DMS79 (cell line): ENCODE measurements around the gene TRIM14.
"Not testable (repeated sequence)": the region's sequence is repeated elsewhere in the genome, so short reads cannot be mapped to it uniquely, and the experiment has no call there.

Experiments used
- DNase-seq: peaks from one replicate; lab custom pipeline; 2025; lab: John Stamatoyannopoulos, UW

Gene TRIM14

DNA sequence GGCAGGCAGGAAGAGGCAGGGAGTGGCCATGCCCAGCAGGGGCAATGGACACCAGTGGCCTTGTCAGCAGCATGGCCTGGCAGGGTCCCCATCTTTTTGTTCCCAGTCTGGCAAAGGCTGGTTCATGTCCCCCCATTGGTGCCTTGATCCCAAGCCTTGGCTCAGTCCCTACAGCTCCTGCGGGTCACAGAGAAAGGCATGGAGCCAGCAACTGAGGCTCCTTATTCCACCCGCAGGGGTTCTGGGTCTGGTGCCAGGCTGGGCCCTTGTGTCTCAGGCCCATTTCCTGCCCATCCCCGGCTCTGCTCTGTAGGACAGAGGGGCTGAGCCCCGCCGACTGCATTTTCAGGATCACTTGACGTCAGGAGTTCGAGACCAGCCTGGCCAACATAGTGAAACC is 14.0 kb downstream of the TRIM14 start:
- no peak for DNase-seq

DNA sequence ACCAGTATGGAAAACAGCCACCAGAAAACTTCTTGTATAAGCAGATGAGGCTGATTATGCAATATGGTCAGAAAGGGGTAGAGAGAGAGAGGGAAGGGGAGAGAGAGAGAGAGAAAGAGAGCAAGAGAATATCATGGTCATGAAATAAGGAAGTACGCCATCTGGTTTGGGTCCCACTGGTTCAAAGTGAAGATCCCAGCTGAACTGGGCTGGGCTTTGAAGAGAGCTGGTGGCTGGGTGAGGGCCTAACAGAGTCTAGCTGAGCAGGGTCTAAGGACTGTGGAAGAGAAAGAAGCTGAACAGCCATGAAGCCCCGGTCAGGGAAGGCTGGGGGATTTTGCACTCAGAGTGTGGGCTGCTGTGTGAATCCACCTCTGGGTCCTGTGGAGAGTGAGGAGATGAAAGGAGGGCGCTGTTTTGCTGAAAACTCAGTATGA is 14.6 kb downstream of the TRIM14 start:
- no peak for DNase-seq

DNA sequence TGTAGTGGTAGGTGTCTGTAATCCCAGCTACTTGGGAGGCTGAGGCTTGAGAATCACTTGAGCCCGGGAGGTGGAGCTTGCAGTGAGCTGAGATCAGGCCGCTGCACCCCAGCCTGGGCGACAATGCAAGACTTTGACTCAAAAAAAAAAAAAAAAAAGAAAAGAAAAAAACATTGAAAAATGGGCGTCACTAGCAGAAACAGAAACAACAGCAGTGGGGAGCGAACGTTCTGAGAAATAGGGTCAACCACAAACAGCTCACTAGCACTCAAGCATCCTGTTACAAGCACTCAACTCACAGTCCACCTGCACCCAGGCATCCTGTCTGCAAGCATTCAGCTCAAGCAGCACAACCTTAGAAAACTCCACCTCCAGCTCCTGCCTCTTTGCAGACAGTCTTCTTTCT is 17.2 kb downstream of the TRIM14 start:
- DNase-seq: peak; percentile 83

DNA sequence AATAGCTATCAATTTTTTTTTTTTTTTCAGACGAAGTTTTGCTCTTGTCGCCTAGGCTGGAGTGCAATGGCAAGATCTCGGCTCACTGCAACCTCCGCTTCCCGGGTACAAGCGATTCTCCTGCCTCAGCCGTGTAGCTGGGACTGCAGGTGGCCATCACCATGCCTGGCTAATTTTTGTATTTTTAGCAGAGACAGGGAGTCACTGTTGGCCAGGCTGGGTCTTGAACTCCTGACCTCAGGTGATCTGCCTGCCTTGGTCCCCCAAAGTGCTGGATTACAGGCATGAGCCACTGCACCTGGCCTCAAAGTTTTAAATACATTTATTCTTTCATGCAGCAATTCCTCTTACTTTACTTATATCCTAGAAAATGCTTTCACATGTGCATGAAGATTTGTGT is 17.6 kb downstream of the TRIM14 start:
- no peak for DNase-seq

DNA sequence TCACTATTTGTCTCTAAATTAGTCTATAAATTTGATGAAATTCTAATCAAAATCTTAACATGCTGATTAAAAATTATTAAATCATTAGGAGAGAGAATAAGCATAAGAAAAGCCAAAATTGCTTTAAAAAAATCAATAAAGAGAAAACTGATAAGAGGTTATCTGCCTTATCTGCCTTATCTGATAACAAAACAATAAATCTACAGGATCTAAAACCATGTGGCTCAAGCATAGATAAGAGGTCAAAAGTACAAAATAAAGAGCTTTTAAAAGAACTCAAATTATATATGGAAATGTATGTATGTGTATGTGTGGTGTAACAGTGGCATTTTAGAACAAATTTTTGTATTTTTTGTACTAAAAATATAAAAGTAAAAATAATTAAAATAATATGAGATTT is 18.6 kb downstream of the TRIM14 start:
- no peak for DNase-seq

DNA sequence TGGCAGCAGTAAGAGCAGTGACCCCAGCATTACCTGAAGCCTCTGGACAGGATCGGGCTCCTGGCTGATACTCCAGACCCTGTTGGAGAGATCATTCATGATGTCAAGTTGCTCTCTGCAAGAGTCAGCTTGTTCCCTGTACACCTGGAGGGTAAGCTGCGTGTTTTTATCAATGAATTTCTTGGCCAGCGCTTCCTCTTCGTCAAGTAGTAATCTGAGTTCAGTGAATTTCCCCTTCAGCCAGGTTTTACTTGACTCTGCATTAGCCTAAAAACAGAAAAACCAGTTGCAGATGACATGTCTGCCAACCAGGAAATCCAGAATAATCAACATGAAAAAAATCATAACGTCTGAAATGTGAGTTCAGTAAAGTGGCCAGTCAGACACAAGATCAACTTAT is 19.1 kb downstream of the TRIM14 start:
- peak; percentile 88 for DNase-seq

DNA sequence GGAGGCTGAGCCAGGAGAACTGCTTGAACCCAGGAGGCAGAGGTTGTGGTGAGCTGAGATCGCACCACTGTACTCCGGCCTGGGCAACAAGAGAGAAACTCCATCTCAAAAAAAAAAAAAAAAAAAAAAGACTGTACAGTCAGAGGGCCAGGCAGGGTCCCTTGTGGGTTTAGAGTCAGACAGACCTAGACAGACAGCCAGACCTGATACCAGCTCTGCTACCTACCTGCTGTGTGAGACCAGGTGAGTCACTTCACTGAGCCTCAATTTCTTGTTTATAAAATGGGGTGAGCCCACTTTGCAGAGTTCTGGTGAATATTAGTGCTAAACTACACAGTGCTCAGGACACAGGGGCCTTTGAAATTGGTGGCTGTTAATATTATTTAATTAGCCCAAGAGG is 19.7 kb downstream of the TRIM14 start:
- DNase-seq: no peak

DNA sequence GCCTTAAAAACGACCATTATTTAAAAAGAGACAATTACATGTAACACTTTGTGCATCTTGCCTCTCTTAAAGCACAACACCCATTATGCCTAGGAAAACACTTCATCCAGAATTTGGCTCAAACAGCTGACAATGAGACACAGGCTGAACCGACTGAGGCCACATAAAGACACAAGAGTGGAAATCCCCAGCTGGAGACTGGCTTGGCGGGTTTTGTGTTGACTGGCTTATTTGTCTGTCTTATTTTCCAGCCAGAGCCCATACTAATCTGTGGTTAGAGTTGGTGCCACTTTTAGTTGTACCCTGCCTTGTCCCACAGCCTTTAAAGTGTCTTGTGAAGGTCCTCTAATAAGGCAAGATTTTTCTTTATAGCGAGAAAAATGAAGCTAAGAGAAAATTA is 21.2 kb downstream of the TRIM14 start:
- DNase-seq: peak; percentile 21

DNA sequence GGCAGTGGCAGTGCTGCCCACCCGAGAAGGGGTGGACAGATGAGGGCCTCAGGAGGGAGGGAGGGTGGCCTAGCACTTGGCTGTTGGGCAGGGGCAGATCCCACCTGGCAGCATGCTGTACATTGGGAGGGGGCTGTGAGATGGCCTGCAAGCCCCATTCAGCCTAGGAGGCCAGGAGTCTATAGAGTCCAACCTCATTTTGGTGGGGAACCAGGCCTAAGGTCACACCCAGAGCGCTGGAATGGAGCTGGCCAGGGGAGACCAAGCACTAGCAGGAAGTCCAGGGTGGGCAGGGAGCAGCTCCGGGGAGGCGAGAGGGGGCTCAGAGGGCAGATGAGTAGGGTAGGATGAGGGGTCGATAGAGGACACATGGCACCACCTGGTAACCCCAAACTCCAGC is 22.9 kb downstream of the TRIM14 start:
- DNase-seq: no peak

DNA sequence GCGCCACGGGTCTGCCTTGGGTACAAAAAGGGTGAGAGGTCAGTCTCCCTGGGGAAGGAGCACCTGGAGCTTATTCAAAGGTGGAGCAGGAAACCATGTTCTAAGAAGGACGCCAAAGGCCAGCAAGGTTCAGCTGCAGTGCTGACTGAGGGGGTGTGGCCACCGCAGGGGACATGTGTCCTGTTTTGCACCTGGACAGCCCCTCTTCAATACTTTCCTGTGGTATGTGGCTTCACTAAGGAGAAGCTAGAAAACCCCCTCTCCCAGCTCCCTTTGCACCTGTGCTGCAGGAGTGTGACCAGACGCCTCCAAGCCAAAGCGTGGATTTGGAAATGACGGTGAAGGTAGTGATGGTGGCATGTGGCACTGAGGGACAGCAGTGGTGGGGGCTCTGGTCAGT is 23.6 kb downstream of the TRIM14 start:
- DNase-seq: no peak

DNA sequence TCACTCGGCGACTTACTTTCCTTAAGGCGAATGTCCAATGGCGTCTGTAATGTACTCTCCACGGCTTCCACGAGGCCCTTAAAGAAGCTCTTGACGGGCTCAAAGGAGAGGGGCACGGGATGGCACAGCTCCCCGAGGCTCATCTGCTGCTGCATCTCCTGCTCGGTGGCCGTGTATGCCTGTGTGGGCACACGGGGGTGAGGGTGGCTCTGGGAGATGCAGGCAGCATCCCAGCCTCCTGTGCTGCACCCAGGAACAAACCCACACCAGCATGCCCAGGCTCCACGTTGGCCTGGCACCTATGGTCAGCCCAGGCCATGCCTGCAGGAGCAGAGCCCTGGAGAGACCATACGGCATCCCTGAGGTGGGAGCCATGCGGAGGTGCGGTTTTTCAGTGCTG is 24.2 kb downstream of the TRIM14 start:
- DNase-seq: no peak

DNA sequence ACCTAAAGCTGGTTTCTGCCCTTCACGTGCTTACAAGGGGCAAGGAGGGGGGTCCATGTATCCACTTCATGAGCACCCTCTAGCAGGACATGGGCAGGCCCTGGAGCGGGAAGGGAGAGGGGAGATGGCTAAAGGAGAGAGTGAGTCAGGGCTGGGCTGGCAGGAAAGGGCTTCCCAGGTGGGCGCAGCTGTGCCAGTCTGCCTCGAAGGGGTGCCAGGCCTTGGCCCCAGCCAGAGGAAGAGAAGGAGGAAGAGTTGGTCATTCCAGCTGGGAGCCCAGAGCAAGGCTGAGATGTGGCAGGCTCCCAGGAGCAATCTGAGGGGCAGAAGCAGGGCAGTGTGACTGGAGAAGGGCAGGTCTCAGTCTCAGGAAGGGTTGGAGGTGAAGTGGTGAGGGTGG is 24.7 kb downstream of the TRIM14 start:
- DNase-seq: no peak

DNA sequence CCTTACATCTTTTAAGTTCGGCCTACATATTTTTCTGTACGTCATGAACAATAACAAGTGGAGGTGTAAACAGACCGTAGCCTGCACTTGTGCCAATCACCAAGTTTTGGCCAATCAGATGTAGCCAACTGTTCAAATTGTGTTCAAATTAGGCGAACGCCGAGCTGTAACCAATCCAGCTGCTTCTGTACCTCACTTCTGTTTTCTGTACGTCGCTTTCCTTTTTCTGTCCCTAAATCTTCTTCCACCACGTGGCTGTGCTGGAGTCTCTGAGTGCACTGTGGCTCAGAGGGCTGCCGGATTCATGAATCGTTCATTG is 26.4 kb downstream of the TRIM14 start:
- DNase-seq: no peak

DNA sequence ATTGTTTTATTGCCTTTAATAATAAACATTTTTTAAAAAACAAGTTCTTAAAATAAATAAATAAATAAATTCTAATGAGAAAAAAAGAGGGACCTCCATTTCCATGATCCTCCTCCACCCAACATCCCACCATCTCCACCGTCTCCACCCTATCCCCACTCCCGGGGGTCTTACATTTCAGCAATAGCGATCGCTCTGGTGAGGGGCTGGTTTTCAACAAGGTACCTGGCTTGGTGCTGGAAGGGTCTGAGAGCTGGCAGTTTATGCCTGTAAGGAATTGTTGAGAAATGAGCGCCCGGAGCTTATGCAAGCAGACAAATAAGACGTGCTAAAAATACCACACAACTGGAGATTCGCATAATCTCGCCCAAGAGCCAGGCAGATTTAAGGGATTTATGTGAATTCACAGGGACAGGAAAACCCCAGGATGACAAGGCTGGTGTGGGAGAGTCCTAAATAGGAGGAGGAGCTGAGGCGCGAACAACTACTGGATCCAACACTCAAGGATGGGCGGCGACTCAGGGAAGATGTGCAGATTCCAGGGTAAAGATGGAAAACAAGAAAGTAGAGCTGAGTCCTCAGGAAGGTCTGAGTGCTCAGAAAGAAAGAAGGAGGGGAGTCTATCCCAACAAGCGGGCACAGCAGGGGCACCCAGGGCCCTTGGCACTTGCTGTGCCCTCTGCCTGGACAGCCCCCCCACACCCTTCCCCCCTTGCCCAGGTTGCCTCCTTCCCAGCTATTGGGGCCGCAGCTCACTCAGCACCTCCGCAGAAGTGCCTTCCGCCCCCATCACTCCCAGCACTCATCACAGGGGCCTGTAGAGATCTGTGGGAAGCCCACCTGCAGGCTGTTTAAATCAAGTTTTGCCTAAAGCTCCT is 27.0 kb downstream of the TRIM14 start:
- DNase-seq: no peak

DNA sequence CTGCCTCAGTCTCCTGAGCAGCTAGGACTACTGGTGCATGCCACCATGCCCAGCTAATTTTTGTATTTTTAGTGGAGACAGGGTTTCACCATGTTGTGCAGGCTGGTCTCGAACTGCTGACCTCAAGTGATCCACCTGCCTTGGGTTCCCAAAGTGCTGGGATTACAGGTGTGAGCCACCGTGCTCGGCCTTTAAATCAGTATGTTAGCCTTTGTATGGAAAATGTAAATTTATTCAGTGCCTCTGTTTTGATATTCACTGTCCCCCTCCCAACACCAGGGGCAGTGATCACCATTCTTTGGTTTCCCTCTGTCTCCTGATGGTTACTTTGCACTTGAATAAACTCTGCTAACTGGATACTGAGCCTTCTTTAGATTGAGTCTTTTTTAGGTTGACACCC is 28.3 kb downstream of the TRIM14 start:
- not testable (repeated sequence) for DNase-seq

DNA sequence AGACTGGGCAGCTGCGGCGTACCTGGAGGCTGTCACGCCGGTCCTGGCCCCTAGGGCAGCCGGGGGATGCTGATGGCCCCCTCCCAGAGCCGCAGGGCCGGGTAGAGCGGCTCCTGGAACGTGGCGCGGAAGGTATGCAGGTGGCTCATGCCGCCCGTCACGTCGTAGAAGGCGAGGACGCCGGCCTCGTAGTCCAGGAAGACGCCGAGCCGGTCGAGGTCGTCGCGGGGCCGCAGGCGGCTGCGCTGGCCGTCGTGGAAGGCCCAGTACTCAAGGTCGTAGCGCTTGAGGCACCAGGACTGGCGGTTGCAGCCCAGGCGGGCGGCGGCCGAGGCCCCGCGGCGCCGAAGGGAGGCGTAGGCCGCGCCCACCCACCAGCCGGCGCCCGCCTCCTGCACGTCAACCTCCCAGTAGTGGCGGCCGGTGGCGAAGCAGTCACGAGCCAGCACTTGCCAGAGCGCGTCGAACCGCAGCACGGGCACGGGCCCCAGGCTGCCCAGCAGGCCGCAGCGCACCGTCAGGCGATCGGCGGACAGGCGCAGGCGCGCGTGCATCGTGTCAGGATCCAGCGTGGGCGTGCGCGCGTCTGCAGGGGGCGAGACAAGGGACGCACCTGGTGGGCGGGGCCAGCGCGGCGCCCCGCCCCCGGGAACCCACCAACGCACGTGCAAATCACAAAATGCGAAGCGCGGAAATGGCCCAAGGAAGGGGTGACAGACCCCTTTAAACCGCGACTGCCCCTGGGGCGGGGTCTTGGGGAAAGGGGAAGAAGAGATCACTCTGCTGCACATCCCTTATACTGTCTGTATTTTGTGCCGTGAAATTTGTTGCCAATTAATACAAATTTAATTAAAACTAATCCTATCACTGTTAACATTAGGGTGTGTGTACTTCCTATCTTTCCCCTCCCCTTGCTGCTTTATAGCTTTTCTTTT is 31.3 kb downstream of the TRIM14 start:
- DNase-seq: no peak

DNA sequence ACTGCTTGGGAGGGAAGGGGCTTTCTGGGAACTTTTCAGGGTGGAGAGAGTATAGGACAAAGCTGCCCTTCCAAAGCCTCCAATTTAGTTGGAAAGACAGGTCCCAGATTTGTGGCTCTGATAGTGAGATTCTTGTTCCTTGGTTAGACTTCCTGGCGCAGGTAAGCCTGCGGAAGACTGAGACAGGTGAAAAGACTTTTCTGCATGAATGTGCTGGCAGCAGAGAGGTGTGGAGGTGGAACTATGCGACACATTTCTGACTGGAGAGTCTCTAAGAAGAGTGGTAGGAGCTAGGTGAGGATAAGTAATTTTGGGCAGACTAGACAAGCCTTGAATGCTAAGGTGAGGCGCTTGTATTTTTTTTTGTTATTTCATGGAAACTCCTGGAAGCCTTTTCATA is 32.6 kb downstream of the TRIM14 start:
- no peak for DNase-seq

DNA sequence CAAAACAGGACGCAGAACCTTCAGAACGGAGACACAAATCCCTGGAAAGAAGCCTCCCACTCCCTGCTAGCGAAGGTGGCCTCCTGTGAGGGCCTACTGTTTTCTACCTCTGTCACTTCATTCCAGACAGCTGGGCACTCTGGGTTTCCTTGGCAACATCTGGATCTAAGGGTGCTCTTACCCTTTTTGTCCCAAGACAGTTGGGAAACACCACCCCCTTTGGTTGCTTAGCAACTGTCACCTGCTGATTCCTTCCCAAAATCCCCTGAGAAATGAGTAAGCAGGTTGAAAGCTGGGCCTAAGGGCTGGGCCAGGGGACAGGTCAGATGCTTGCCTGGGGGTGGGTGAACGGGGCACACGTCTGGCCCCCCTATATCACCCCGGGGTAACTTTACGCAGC is 33.1 kb downstream of the TRIM14 start:
- DNase-seq: peak; percentile 40

DNA sequence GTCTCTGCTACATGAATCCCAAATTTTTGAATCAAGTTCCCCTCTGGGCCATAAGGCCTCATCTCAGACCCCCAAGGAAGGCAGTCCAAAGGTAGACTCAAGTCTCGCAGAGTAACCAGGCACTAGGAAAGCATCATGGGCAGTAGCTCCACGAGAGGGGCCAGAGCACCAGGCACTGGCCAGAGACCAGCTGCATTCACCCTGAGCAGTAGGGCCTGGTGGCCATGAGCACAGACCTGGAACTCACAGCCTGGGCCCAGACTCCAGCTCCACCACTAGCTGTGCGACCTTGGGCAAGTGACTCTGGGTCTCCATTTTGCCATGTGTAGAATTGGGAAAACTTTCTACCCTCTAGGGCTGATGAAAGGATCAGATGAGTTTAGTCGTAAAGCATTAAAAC is 34.0 kb downstream of the TRIM14 start:
- DNase-seq: no peak

DNA sequence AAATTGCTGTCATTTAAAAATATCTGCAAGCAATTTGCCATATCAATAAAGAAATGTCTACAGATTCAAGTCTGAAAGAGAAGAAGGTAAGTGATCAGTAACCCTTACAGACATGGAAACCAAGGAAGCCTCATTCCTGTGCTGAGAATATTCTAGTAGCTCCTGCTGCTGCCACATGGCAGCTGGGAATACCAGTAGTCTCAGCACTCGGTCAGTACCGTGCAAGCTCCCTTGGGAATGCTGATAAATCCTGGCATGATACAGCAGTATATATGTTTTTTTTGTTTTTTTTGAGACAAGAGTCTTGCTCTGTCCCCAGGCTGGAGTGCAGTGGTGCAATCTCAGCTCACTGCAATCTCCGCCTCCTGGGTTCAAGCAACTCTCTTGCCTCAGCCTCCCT is 34.6 kb downstream of the TRIM14 start:
- DNase-seq: no peak

DNA sequence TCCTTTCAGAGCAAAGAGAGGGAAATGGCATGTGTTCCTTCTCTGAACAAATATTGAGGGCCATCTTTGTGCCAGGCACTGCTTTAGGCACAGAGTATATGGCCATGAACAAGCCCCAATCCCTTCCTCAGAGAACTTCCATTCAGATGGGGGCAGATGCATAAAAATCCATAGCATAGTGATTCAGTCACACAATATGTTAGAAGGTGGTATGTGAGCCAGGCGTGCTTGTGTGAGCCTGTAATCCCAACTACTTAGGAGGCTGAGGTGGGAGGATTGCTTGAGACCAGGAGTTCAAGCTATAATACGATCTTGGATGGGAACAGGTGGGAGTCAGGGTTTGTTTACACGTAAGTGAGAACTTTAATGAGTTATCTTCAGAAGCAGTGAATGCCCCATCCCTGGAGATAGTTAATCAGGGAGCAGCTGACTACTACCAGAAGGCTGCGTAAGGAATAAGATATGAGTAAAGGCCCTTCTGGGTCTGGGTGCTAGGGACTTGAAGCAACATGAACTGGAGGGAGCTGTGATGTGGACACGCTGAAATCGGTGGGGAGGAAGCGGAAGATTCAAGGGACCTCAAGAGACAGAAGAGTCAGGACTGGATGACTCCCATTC is 35.3 kb downstream of the TRIM14 start:
- no peak for DNase-seq

DNA sequence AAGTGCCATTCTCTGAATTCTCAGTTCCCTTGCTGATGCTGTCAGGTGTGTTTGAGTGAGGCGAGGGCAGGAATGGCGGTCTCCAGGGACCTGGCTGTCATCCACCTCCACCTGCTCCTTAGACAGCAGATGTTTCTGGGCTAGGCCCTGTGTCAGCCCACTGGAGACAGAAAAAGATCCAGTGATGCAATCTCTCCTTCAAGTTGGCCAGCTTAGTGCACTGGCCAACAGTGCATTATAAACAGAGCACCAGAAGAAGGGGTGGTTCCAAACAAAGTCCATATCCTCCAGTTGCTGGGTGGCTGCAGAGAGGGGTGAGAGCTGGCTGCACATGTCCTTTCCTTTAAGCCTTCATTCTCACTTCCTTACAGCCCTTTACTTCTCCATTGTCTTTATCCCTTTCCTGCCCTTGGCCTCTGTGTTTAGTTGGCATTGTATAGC is 35.9 kb downstream of the TRIM14 start:
- no peak for DNase-seq
